ENCODE data around the gene CARMIL1. TPM values are rescaled to one million over a fixed set of nuclear protein-coding genes. Genes with fewer than 3 reads are reported as not detected.

Gene CARMIL1
- total and polyA plus RNA-seq, 10 of the 15 experiments (the other 5 are each of a cell fraction or from before 2014, with no cell fraction given): 6.4 to 18.1 (median 10.3) TPM

GRCh38 chr6:25547797-25548196 is 268.6 kb downstream of the CARMIL1 start (continued):
- TF ChIP-seq NKRF (conservative IDR thresholded peaks at IDR 0.05): no peak

GRCh38 chr6:25548451-25548850 is 269.3 kb downstream of the CARMIL1 start:
- Histone ChIP-seq H4K20me1 (ENCODE audit: control insufficient read depth, insufficient read depth) (no peaks in the 10 kb centered on the region), H3K79me2 (ENCODE audit: control insufficient read depth, insufficient read depth, low read length) (no peaks in the 10 kb centered on the region), H3K9ac (ENCODE audit: control insufficient read depth, insufficient read depth, low read length) (no peak overlapping the region), H3K4me1 (ENCODE audit: control insufficient read depth, insufficient read depth, low read length) (no peaks in the 10 kb centered on the region), H3K4me2 (ENCODE audit: control insufficient read depth, insufficient read depth) (no peak overlapping the region), H3K36me3 (ENCODE audit: control insufficient read depth in 2 of 2, insufficient read depth in 2 of 2, low read length in 1 of 2) (no peaks in the 10 kb centered on the region), H2AFZ (ENCODE audit: control insufficient read depth, low read depth, low read length) (no peak overlapping the region), H3K9me3 (replicated peaks; ENCODE audit: control insufficient read depth, insufficient read depth, low read length) (no peaks in the 10 kb centered on the region), H3K27ac (ENCODE audit: control insufficient read depth, insufficient read depth) (no peak overlapping the region), H3K27me3 (replicated peaks in 1 of 2; ENCODE audit: control insufficient read depth in 2 of 2, insufficient read depth in 2 of 2, low read length in 1 of 2) (no peaks in the 10 kb centered on the region), H3K4me3 (no peak overlapping the region)
- WGBS (ENCODE audit: insufficient coverage, insufficient replicate concordance, low lambda C conversion rate, missing lambda C conversion rate): 8% methylated on average over 2 of the region's 2 CpGs
- TF ChIP-seq SP1 (IDR thresholded peaks at IDR 0.05; ENCODE audit: low read depth, low read length): no peak
- no peak for TF ChIP-seq E4F1 (IDR thresholded peaks at IDR 0.05; ENCODE audit: borderline replicate concordance, partially characterized antibody)
- no peak for TF ChIP-seq ZNF687 (IDR thresholded peaks at IDR 0.05)
- no peak for TF ChIP-seq FOXM1 (IDR thresholded peaks at IDR 0.05; ENCODE audit: low read depth, low read length)
- no peak for TF ChIP-seq ELK1 (IDR thresholded peaks at IDR 0.05; ENCODE audit: low read depth, low read length)
- ChIA-PET RAD21 (ENCODE audit: unreplicated experiment) (no interaction called here), POLR2A (no interaction called here), SMC1A (ENCODE audit: uncharacterized antibody, unreplicated experiment) (no interaction called here), CTCF (interaction anchor here (0.6 kb wide), 1 partner anchor 255 kb away, joined by 3 read pairs; no protein-coding TSS in a partner anchor)
- no TSS peak for BruUV-seq (replicated peaks)
- intact Hi-C loops (cut with micrococcal nuclease; ENCODE audit: unreplicated experiment): no loop called here
- FAIRE-seq (no peak), ATAC-seq (no peak), DNase-seq (ENCODE audit: low read depth, low spot score) (no peak)
- in situ Hi-C loops (cut with MboI): no loop called here
